KMS-11 (cell line): ENCODE results near the gene ZNF211.

Experiments
- H2AFZ ChIP-seq: fragments of 200-600 bp; sonication (generic); 2 replicates; pipeline ENCODE4 v1.6.1; 2016; ENCODE audit warnings: antibody characterized with exemption, mixed run types, low read depth
- H3K27ac ChIP-seq: fragments of 200-600 bp; sonication (generic); 2 replicates; pipeline ENCODE4 v1.6.1; 2016; ENCODE audit warnings: mild to moderate bottlenecking, mixed run types
- H3K27me3 ChIP-seq: fragments of 200-600 bp; sonication (generic); 2 replicates; pipeline ENCODE4 v1.6.1; 2017; ENCODE audit warnings: mild to moderate bottlenecking, low read depth, mixed run types, moderate library complexity; ENCODE audit not compliant: insufficient read depth
- H3K36me3 ChIP-seq: fragments of 200-600 bp; sonication (generic); 2 replicates; pipeline ENCODE4 v1.6.1; 2017; ENCODE audit warnings: mild to moderate bottlenecking, mixed run types; ENCODE audit not compliant: insufficient read depth
- H3K4me1 ChIP-seq: fragments of 200-600 bp; sonication (generic); 2 replicates; pipeline ENCODE4 v1.6.1; 2016; ENCODE audit warnings: mild to moderate bottlenecking, low read depth, mixed run types; ENCODE audit not compliant: poor library complexity, severe bottlenecking
- H3K4me2 ChIP-seq: fragments of 200-600 bp; sonication (generic); 2 replicates; pipeline ENCODE4 v1.7.0; 2016; ENCODE audit warnings: mild to moderate bottlenecking, mixed run types
- H3K4me3 ChIP-seq: fragments of 200-600 bp; sonication (generic); IDR thresholded peaks from 2 replicates; pipeline ENCODE4 v1.6.1; 2017; ENCODE audit warnings: low read depth, low read length, mixed read lengths; ENCODE audit not compliant: insufficient read depth
- H3K79me2 ChIP-seq: fragments of 200-600 bp; sonication (generic); 2 replicates; pipeline ENCODE4 v1.6.1; 2016; ENCODE audit warnings: low read depth, mixed run types; ENCODE audit not compliant: insufficient read depth
- H3K9ac ChIP-seq: fragments of 200-600 bp; sonication (generic); 2 replicates; pipeline ENCODE4 v1.6.1; 2016; ENCODE audit warnings: mild to moderate bottlenecking, mixed run types
- H4K20me1 ChIP-seq: fragments of 200-600 bp; sonication (generic); 2 replicates; pipeline ENCODE4 v1.6.1; 2016; ENCODE audit warnings: mild to moderate bottlenecking, mixed run types; ENCODE audit not compliant: insufficient read depth
- TF ChIP-seq, protein P1 (sequence below): fragments of 200-600 bp; sonication (generic); conservative IDR thresholded peaks from 2 replicates; pipeline ENCODE4 v1.6.1; 2017; ENCODE audit warnings: low read depth, mild to moderate bottlenecking, antibody characterized with exemption, low read length, moderate library complexity, mixed read lengths

The ZNF211 gene

DNA sequence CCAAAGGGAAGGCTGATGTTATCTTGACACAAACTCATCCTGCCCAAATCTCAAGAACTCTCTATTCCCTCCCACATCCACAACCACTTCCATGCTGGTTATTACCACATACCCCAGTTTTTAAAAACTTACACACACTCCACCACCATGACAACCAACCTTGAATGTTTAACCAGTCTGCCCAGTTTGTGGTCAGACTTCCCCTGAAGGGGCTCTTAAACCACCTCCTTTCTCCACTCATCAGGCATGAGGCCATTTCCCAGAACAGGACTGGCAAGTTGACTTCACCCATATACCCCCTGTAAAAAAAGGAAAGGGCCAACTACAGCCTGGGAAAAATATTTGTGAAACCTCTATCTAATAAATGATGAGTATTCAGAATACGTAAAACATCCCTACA is 23.4 kb downstream of the ZNF211 start:
- no peaks in the 10 kb centered on the region for H3K79me2 ChIP-seq
- no peak overlapping the region for H3K27ac ChIP-seq
- H2AFZ ChIP-seq = no peak overlapping the region
- TF ChIP-seq, protein P1, sequence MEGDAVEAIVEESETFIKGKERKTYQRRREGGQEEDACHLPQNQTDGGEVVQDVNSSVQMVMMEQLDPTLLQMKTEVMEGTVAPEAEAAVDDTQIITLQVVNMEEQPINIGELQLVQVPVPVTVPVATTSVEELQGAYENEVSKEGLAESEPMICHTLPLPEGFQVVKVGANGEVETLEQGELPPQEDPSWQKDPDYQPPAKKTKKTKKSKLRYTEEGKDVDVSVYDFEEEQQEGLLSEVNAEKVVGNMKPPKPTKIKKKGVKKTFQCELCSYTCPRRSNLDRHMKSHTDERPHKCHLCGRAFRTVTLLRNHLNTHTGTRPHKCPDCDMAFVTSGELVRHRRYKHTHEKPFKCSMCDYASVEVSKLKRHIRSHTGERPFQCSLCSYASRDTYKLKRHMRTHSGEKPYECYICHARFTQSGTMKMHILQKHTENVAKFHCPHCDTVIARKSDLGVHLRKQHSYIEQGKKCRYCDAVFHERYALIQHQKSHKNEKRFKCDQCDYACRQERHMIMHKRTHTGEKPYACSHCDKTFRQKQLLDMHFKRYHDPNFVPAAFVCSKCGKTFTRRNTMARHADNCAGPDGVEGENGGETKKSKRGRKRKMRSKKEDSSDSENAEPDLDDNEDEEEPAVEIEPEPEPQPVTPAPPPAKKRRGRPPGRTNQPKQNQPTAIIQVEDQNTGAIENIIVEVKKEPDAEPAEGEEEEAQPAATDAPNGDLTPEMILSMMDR = no peak
- no peak overlapping the region for H3K4me3 ChIP-seq
- no peak overlapping the region for H3K4me2 ChIP-seq
- no peaks in the 10 kb centered on the region for H3K27me3 ChIP-seq
- H3K36me3 ChIP-seq = no peaks in the 10 kb centered on the region
- H3K4me1 ChIP-seq = no peaks in the 10 kb centered on the region
- H4K20me1 ChIP-seq = no peaks in the 10 kb centered on the region
- H3K9ac ChIP-seq = no peak overlapping the region

DNA sequence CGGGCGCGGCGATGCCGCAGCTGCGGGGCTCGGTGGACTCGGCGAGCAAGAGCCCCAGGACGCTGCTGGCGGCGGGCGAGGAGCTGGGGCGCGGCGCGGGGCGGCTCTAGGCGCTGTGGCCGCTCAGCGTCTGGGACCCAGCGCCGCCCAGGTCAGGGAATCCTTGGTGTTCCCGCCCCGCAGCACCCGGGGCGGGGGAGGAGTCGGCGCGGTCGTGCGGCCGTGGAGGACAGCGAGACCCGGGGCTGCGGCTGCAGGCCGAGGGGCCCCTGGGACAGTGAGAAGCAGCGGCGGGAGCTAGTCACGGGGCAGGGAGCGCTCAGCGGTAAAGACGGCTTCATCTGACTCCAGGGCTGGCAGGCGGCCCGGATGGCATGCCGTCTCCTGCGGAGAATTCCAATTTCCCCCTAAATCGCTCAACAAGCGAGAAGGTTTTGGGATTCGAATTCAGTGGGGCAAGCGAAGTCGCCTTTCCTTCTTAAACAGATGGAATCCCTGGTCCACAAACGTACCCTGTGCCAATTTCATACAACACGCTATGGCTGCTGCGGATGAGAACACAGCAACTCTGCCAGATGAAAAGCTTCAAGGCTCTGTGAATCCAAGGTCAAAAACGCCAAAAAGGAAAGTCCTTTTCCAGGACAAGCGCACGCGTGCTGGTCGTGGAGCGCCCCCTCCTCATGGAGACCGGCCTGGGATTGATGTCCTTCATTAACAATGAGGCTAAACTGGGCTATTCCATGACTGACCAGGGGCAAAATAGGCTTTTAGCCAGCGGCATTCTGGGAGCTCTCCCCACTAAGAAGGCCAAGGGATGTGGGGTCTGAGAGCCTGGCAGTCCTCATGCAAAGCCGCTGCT is 31.5 kb downstream of the ZNF211 start:
- H3K4me2 ChIP-seq = no peak overlapping the region

DNA sequence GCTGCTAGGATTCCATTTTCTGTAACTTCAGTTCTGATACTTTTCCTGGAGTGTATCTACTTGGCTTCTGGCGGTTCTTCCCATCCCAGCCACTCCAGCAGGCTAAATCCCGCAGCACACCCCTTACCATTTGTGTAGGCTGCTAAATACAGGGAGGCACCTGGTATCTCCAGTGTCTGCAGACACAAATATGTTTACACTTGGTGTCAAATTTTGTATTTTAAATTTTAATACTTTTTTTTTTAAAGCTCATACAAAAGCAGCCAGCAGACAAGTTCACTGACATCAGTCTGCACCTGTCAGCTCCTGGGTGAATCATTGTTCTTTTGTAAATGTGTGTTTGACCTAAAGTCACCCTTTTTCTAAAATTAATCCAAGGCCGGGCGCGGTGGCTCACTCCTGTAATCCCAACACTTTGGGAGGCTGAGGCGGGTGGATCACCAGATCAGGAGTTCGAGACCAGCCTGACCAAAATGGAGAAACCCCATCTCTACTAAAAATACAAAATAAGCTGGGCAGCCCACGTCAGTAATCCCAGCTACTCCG is 32.4 kb downstream of the ZNF211 start:
- TF ChIP-seq, protein P1 = no peak
- no peak overlapping the region for H2AFZ ChIP-seq
- no peak overlapping the region for H3K4me3 ChIP-seq
- H3K4me1 ChIP-seq = no peaks in the 10 kb centered on the region
- no peaks in the 10 kb centered on the region for H3K79me2 ChIP-seq
- H3K4me2 ChIP-seq = no peak overlapping the region
- H3K9ac ChIP-seq = no peak overlapping the region
- H3K27ac ChIP-seq = no peak overlapping the region
- H3K27me3 ChIP-seq = no peaks in the 10 kb centered on the region
- no peaks in the 10 kb centered on the region for H3K36me3 ChIP-seq
- no peaks in the 10 kb centered on the region for H4K20me1 ChIP-seq

More for the DNA sequence above, 31.5 kb downstream of the ZNF211 start:
- Histone ChIP-seq H3K79me2 (no peaks in the 10 kb centered on the region), H3K4me3 (no peak overlapping the region), H3K36me3 (no peaks in the 10 kb centered on the region), H4K20me1 (no peaks in the 10 kb centered on the region), H3K27me3 (no peaks in the 10 kb centered on the region), H3K9ac (no peak overlapping the region), H3K27ac (no peak overlapping the region), H2AFZ (no peak overlapping the region), H3K4me1 (no peaks in the 10 kb centered on the region)
- TF ChIP-seq, protein P1 = no peak

DNA sequence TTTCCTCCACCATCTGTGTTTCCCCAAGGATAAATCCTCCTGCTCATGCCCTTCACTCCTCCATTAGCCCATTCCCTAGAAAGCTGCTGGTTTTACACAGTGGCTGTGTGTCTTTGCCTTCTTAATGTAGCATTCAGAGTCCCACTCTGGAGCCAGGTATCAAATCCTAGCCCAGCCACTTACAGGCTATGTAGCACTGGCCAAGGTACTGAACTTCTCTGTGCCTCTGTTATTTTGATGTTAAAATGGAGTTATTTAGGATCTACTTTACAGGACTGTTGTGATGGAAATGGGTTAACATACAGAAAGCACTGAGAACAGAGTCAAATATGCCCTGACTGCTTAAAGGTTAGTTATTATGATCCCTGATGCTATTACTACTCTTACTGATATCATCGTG is 34.3 kb downstream of the ZNF211 start:
- Histone ChIP-seq H3K4me3 (no peak overlapping the region), H3K9ac (no peak overlapping the region), H3K36me3 (no peaks in the 10 kb centered on the region), H4K20me1 (no peaks in the 10 kb centered on the region), H3K27ac (no peak overlapping the region), H3K27me3 (no peaks in the 10 kb centered on the region), H3K4me1 (no peaks in the 10 kb centered on the region), H2AFZ (no peak overlapping the region), H3K4me2 (no peak overlapping the region), H3K79me2 (no peaks in the 10 kb centered on the region)
- TF ChIP-seq, protein P1 = no peak
